HK-2 (cell line): ENCODE results near the gene PANK1.
"Not testable (repeated sequence)": the region's sequence is repeated elsewhere in the genome, so short reads cannot be mapped to it uniquely, and the experiment has no call there.

ENCODE experiments used
- DNase-seq: peaks from one replicate; pipeline ENCODE4 v3.0.0-alpha.2; 2018; ENCODE audit not compliant: unreplicated experiment

PANK1 gene

GRCh38 chr10:89567576-89568245 lies 77.3 kb downstream of the PANK1 start:
- no peak for DNase-seq

- DNase-seq: no peak
Observed at GRCh38 chr10:89566992-89567391, 78.0 kb downstream of the PANK1 start.

GRCh38 chr10:89566095-89566950 lies 78.7 kb downstream of the PANK1 start:
- no peak for DNase-seq

- no peak for DNase-seq
Observed at GRCh38 chr10:89565180-89565579, 79.9 kb downstream of the PANK1 start.

GRCh38 chr10:89563861-89564478 lies 81.1 kb downstream of the PANK1 start:
- no peak for DNase-seq

- no peak for DNase-seq
Observed at GRCh38 chr10:89563311-89563710, 81.7 kb downstream of the PANK1 start.

GRCh38 chr10:89556600-89556999 lies 88.4 kb downstream of the PANK1 start:
- peak; percentile 56 for DNase-seq

- DNase-seq: peak; percentile 71
Observed at GRCh38 chr10:89555688-89556445, 89.2 kb downstream of the PANK1 start.

- no peak for DNase-seq
Observed at GRCh38 chr10:89554433-89554832, 90.6 kb downstream of the PANK1 start.

GRCh38 chr10:89553064-89553734 lies 91.8 kb downstream of the PANK1 start:
- peak; percentile 20 for DNase-seq

GRCh38 chr10:89552213-89552612 lies 92.8 kb downstream of the PANK1 start:
- DNase-seq: no peak

- DNase-seq: no peak
Observed at GRCh38 chr10:89550509-89550908, 94.5 kb downstream of the PANK1 start.

GRCh38 chr10:89549510-89549909 lies 95.5 kb downstream of the PANK1 start:
- no peak for DNase-seq

GRCh38 chr10:89548673-89549072 lies 96.4 kb downstream of the PANK1 start:
- no peak for DNase-seq

- no peak for DNase-seq
Observed at GRCh38 chr10:89547853-89548513, 97.1 kb downstream of the PANK1 start.

- DNase-seq: not testable (repeated sequence)
Observed at GRCh38 chr10:89546651-89547050, 98.4 kb downstream of the PANK1 start.

- no peak for DNase-seq
Observed at GRCh38 chr10:89543841-89544240, 101.2 kb downstream of the PANK1 start.

- DNase-seq: no peak
Observed at GRCh38 chr10:89540420-89540949, 104.6 kb downstream of the PANK1 start.

GRCh38 chr10:89537364-89537763 lies 107.7 kb downstream of the PANK1 start:
- DNase-seq: no peak

GRCh38 chr10:89536013-89536354 lies 109.1 kb downstream of the PANK1 start:
- no peak for DNase-seq
